Heart left ventricle (tissue), 16 donors: Measurements from ENCODE around the gene SULT4A1. TPM values are rescaled to one million over a fixed set of nuclear protein-coding genes. Genes with fewer than 3 reads are reported as not detected.
"Not testable (repeated sequence)": the region's sequence is repeated elsewhere in the genome, so short reads cannot be mapped to it uniquely, and the experiment has no call there.

Source experiments
- ATAC-seq, 4 donors: fragments of 200-7000 bp; cut with Tn5 transposase; one replicate each; pipeline ENCODE4 v1.9.1; 2020 to 2022; ENCODE audit warnings: moderate library complexity in 4 of 4, mild to moderate bottlenecking in 3 of 4, moderate number of reproducible peaks in 1 of 4
- DNase-seq, 5 donors: peaks; one replicate each; pipeline ENCODE4 v3.0.0-alpha.2; 2020
- H3K27ac ChIP-seq, 12 donors: fragments of 200-600 bp; sonication (generic) in 4 of 12; one replicate each; pipeline versions ENCODE4 v1.5.0 to v1.8.0; 2016 to 2022; ENCODE audit warnings: mild to moderate bottlenecking in 2 of 12
- H3K27me3 ChIP-seq, 9 donors: fragments of 200-600 bp; sonication (generic) in 2 of 9; one replicate each; pipeline versions ENCODE4 v1.5.1 to v1.8.0; 2016 to 2022; ENCODE audit warnings: mild to moderate bottlenecking in 3 of 9
- H3K36me3 ChIP-seq, 9 donors: fragments of 200-600 bp; sonication (generic) in 2 of 9; one replicate each; pipeline versions ENCODE4 v1.5.0 to v1.8.0; 2018 to 2022; ENCODE audit warnings: mild to moderate bottlenecking in 2 of 9
- H3K4me1 ChIP-seq, 12 donors: fragments of 200-600 bp; sonication (generic) in 4 of 12; one replicate each; pipeline versions ENCODE4 v1.5.0 to v1.8.0; 2016 to 2022; ENCODE audit warnings: mild to moderate bottlenecking in 3 of 12
- H3K4me3 ChIP-seq, 12 donors: fragments of 200-600 bp; sonication (generic) in 4 of 12; one replicate each; pipeline versions ENCODE4 v1.5.0 to v1.8.0; 2017 to 2022; ENCODE audit warnings: mild to moderate bottlenecking in 9 of 12, moderate library complexity in 4 of 12
- H3K9me3 ChIP-seq, 12 donors: fragments of 200-600 bp; sonication (generic) in 4 of 12; one replicate each; pipeline versions ENCODE4 v1.5.0 to v1.8.0; 2016 to 2022; ENCODE audit warnings: mild to moderate bottlenecking in 1 of 12
- POLR2A ChIP-seq, 2 donors: fragments of 450-650 bp; IDR thresholded peaks; one replicate each; pipeline ENCODE4 v1.6.1; 2017; ENCODE audit warnings: antibody characterized with exemption in 2 of 2, mild to moderate bottlenecking in 2 of 2, moderate library complexity in 2 of 2
- WGBS, 4 donors: extraction: QIAGEN DNeasy Blood & Tissue Kit in 2 of 4; methylation state at CpG; one replicate each; pipeline versions ENCODE4 v1.1.5 to v1.1.7; 2013 to 2018; 5-methylcytosine and 5-hydroxymethylcytosine counted together
- intact Hi-C, 10 donors: fragments of 100-400 bp; cut with DNase I; formaldehyde crosslinking; loops; one replicate each; pipeline versions ENCODE4 v1.11.1 to v1.14.2; 2022
- polyA plus RNA-seq, 2 donors: library from polyadenylated mRNA; stranded (reverse); fragments of 200-250 nt; gene quantifications; one replicate each; pipeline ENCODE4 v1.2.3, GENCODE V29; 2013
- total RNA-seq, 9 donors: library from RNA; depleted of rRNA in 2 of 9; stranded (reverse); fragments of >200 nt in 2 of 9; fragmentation: NEBNext Ultra II Directional in 3 of 9; extraction: Animal tissue kit (Norgen Biotek cat#: 25700) in 3 of 9; gene quantifications; one replicate each; pipeline versions ENCODE4 v1.1.0 to v1.2.4, GENCODE V29; 2016 to 2023
- TF ChIP-seq, protein P1 (sequence below), 12 donors: fragments of 200-600 bp; sonication (generic) in 4 of 12; IDR thresholded peaks; one replicate each; pipeline versions ENCODE4 v1.5.0 to v1.8.0; 2018 to 2022; ENCODE audit warnings: antibody characterized with exemption in 12 of 12, mild to moderate bottlenecking in 5 of 12
- donor health status: ischemic (EF 13 %, LVEDD 7.1; RV severe dilation, severe dysfunction).
- donor health status: healthy with polysubstance abuse.
- donor health status: DM: no; HTN: yes; CAD: no.
- donor health status: DM: no; HTN: no; CAD: no.
- donor health status: ischemic (EF 25% LVEDD 6.9; RV normal size, moderate dysfunction).
- donor health status: ischemic (EF 25% LVEDD 5.7; RV mildly dilated, moderate dysfunction).
- donor health status: healthy.
- donor health status: DM: yes; HTN: yes; CAD: no.
- donor health status: ischemic (EF 35%, LVEDD 5.7; RV mildly dilated, moderate dysfunction).
- donor health status: nonischemic (EF 11% LVEDD 7.7; RV severe dilation, severe dysfunction).
- donor health status: DM: yes; HTN: yes; CAD: no.
- donor health status: PGD.
- donor health status: ischemic (EF 29% LVEDD 5.4; RV normal size, mild dysfunction).
- donor health status: nonischemic (EF 23%, LVEDD 6.1; RV moderate dilation, normal function).

The SULT4A1 gene
- total and polyA plus RNA-seq, 11 donors = 0.07 to 0.92 (median 0.21) TPM; not detected in 6

DNA sequence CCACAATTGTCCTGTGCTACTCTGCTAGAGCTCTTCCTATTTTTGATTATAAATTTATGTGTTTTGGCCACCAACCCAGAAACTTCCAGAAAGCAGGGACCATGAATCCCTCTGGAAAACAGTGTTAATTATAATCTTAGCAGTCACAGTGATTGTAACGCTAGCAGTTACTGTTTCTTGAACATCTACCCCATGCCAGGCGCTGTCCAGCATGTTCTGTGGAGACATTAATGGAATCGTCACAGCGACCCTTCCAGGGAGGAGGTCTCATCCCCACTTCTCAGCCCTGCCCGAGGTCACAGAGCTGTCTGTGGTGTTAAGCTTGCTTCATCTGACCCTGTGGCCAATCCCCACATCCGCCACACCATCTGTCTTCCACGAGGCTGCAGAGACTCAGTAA is 43.4 kb upstream of the SULT4A1 start:
- peaks cover 0 to 28% (median 0%) of the 10 kb centered on the region in 9 donors for H3K27me3 ChIP-seq
- 35 to 48% (median 46%) methylated on average over 7 of the region's 7 CpGs for WGBS, 4 donors
- intact Hi-C loops = no loop called here

DNA sequence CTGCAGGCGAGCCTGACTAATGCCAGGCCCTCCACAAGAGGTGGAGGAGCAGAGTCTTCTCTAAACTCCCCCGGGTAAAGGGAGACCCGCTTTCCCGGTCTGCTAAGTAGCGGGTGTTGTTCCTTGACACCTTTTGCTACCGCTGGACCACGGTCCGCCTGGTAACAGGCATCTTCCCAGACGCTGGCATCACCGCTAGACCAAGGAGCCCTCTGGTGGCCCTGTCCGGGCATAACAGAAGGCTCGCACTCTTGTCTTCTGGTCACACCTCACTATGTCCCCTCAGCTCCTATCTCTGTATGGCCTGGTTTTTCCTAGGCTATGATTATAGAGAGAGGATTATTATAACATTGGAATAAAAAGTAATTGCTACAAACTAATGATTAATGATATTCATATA is 42.1 kb upstream of the SULT4A1 start:
- H3K36me3 ChIP-seq, H3K27ac ChIP-seq, ATAC-seq, H3K4me3 ChIP-seq, H3K9me3 ChIP-seq, H3K4me1 ChIP-seq, DNase-seq, intact Hi-C loops: not testable (repeated sequence)
- WGBS, 4 donors = 29 to 42% (median 32%) methylated on average over 9 to 12 of the region's 12 CpGs
- TF ChIP-seq, protein P1, sequence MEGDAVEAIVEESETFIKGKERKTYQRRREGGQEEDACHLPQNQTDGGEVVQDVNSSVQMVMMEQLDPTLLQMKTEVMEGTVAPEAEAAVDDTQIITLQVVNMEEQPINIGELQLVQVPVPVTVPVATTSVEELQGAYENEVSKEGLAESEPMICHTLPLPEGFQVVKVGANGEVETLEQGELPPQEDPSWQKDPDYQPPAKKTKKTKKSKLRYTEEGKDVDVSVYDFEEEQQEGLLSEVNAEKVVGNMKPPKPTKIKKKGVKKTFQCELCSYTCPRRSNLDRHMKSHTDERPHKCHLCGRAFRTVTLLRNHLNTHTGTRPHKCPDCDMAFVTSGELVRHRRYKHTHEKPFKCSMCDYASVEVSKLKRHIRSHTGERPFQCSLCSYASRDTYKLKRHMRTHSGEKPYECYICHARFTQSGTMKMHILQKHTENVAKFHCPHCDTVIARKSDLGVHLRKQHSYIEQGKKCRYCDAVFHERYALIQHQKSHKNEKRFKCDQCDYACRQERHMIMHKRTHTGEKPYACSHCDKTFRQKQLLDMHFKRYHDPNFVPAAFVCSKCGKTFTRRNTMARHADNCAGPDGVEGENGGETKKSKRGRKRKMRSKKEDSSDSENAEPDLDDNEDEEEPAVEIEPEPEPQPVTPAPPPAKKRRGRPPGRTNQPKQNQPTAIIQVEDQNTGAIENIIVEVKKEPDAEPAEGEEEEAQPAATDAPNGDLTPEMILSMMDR (IDR thresholded peaks at IDR 0.05) = peak in 10 of 12 donors; percentile 16 to 46 (median 34)
- peaks cover 0 to 28% (median 0%) of the 10 kb centered on the region in 9 donors for H3K27me3 ChIP-seq

More for the DNA sequence above, 43.4 kb upstream of the SULT4A1 start:
- Histone ChIP-seq H3K4me3 (no peak overlapping the region), H3K27ac (no peak overlapping the region), H3K36me3 (no peaks in the 10 kb centered on the region), H3K4me1 (no peaks in the 10 kb centered on the region), H3K9me3 (no peaks in the 10 kb centered on the region)
- DNase-seq (no peak), ATAC-seq (no peak)
- no peak for TF ChIP-seq POLR2A (IDR thresholded peaks at IDR 0.05)
- TF ChIP-seq, protein P1 (IDR thresholded peaks at IDR 0.05) = no peak

DNA sequence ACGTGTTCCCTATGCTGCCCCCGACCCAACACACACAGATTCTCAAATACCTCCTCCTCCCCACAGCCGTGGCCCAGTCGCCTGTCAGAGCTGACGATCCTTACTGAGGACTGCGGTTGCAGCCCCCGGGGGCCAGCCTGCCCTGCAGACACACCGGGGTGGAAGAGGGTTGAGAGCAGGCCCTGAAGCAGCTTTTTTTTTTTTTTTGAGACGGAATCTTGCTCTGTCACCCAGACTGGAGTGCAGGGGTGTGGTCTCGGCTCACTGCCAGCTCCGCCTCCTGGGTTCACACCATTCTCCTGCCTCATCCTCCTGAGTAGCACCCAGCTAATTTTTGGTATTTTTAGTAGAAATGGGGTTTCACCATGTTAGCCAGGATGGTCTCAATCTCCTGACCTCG is 40.7 kb upstream of the SULT4A1 start:
- ATAC-seq, H3K4me3 ChIP-seq, intact Hi-C loops: not testable (repeated sequence)

DNA sequence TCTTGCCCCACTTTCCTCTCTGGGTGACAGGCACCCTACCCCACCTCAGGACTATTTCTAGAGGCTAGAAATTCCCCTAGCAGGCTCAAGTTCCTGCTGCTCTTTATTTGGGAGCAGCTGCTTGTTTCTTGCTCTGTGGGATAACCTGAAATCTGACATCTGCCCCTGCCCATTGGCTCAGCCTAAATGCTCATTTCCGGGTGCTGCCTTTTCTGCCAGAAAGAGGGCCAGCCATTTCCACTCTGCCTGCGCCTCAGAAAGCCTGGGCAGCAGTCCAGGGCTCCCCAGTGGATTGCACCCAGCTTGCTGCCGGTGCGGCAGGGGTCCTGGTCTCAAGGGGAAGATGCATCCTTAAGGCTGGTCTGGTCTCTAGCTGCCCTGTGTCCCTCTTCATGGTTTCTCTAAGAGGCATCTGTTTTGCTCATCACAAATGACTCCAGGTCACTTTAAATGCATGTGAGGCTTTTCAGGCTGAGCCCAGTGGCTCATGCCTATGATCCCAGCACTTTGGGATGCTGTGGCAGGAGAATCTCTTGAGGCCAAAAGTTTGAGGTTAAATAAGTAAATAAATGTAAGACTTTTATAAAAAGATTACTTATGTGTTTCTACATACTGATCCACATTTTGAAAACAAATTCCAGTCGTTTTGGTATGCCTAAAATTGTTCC is 39.8 kb upstream of the SULT4A1 start:
- H3K27me3 ChIP-seq = peaks cover 0 to 24% (median 0%) of the 10 kb centered on the region in 9 donors

More for the DNA sequence above, 40.7 kb upstream of the SULT4A1 start:
- H3K27ac ChIP-seq, DNase-seq, H3K9me3 ChIP-seq, H3K4me1 ChIP-seq, H3K36me3 ChIP-seq: not testable (repeated sequence)
- WGBS, 4 donors = 60 to 61% (median 60%) methylated on average over 12 of the region's 12 CpGs
- peaks cover 0 to 26% (median 0%) of the 10 kb centered on the region in 9 donors for H3K27me3 ChIP-seq

More for the DNA sequence above, 39.8 kb upstream of the SULT4A1 start:
- no peak for TF ChIP-seq POLR2A (IDR thresholded peaks at IDR 0.05)
- TF ChIP-seq, protein P1 (IDR thresholded peaks at IDR 0.05) = no peak
- WGBS, 4 donors = 37 to 62% (median 46%) methylated on average over 5 of the region's 5 CpGs
- intact Hi-C loops = no loop called here
- Histone ChIP-seq H3K4me1 (no peaks in the 10 kb centered on the region), H3K4me3 (no peak overlapping the region), H3K27ac (no peak overlapping the region), H3K9me3 (no peaks in the 10 kb centered on the region), H3K36me3 (no peaks in the 10 kb centered on the region)
- ATAC-seq = no peak
- no peak for DNase-seq
